GDM1 (cell line): ENCODE measurements around the gene MAEA.
"Not testable (repeated sequence)": the region's sequence is repeated elsewhere in the genome, so short reads cannot be mapped to it uniquely, and the experiment has no call there.

ENCODE experiments used
- DNase-seq: peaks from one replicate; lab custom pipeline; 2025; lab: John Stamatoyannopoulos, UW

The MAEA gene

GRCh38 chr4:1335193-1335883 lies 45.6 kb downstream of the MAEA start:
- not testable (repeated sequence) for DNase-seq

- DNase-seq: no peak
Observed at GRCh38 chr4:1336088-1336491, 46.4 kb downstream of the MAEA start.

- no peak for DNase-seq
Observed at GRCh38 chr4:1337376-1337831, 47.7 kb downstream of the MAEA start.

GRCh38 chr4:1337951-1338751 lies 48.5 kb downstream of the MAEA start:
- DNase-seq: no peak

GRCh38 chr4:1338752-1339414 lies 49.2 kb downstream of the MAEA start:
- DNase-seq: no peak

- no peak for DNase-seq
Observed at GRCh38 chr4:1339489-1339888, 49.8 kb downstream of the MAEA start.

- no peak for DNase-seq
Observed at GRCh38 chr4:1340181-1340747, 50.6 kb downstream of the MAEA start.

GRCh38 chr4:1340861-1341260 lies 51.2 kb downstream of the MAEA start:
- no peak for DNase-seq

GRCh38 chr4:1342003-1342402 lies 52.3 kb downstream of the MAEA start:
- no peak for DNase-seq

GRCh38 chr4:1344696-1345095 lies 55.0 kb downstream of the MAEA start:
- DNase-seq: no peak

GRCh38 chr4:1345903-1346780 lies 56.5 kb downstream of the MAEA start:
- peak; percentile 35 for DNase-seq

GRCh38 chr4:1346781-1347409 lies 57.2 kb downstream of the MAEA start, which contains the start of gene UVSSA:
Gene UVSSA (plus strand): TSS chr4:1347208. CDS start chr4:1348092, 884 bp downstream.
- DNase-seq: peak; percentile 100

- peak; percentile 68 for DNase-seq
Observed at GRCh38 chr4:1347410-1347864, 57.7 kb downstream of the MAEA start.

GRCh38 chr4:1348014-1348513 lies 58.4 kb downstream of the MAEA start:
- no peak for DNase-seq

- DNase-seq: no peak
Observed at GRCh38 chr4:1348746-1349145, 59.1 kb downstream of the MAEA start.

GRCh38 chr4:1349359-1350168 lies 59.9 kb downstream of the MAEA start:
- no peak for DNase-seq

- DNase-seq: no peak
Observed at GRCh38 chr4:1350169-1350520, 60.5 kb downstream of the MAEA start.

GRCh38 chr4:1351854-1352566 lies 62.3 kb downstream of the MAEA start:
- DNase-seq: peak; percentile 49

GRCh38 chr4:1352567-1352900 lies 62.8 kb downstream of the MAEA start:
- no peak for DNase-seq
